ENCODE data around the gene GFOD1. TPM values are rescaled to one million over a fixed set of nuclear protein-coding genes. Genes with fewer than 3 reads are reported as not detected.

The GFOD1 gene
- polyA plus RNA-seq, 1 donor from 2014 or later, result 7.0 TPM

DNA sequence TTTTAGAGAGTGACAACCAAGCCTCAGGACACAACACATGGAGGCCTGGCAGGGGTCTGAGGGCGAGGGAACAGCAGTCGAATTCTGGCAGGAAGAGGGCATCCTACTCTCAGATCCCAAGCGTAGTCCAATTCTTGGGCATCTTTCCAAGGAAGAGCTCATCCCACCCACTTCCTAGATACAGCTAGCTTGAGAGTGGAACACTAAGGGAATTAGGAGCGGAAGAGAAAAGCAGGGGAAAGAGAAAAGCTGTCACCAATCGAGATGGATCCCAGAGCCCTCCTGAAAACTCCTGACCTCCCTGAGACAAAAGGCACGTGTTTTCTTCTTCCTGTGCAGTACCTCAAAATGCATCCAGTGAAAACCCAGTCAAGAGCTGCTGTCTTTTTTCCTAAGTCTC lies 67.1 kb downstream of the GFOD1 start:
- H3K27ac ChIP-seq (ENCODE audit: low read length), result no peak overlapping the region
- no peaks in the 10 kb centered on the region for H3K36me3 ChIP-seq (ENCODE audit: insufficient read depth, low read length)
- H3K4me3 ChIP-seq (ENCODE audit: low read length), result no peak overlapping the region
- no peaks in the 10 kb centered on the region for H3K27me3 ChIP-seq (ENCODE audit: insufficient read depth, low read depth, low read length)
- H3K9me2 ChIP-seq (ENCODE audit: insufficient read depth, low read length), result no peaks in the 10 kb centered on the region
- no peak overlapping the region for H3K4me2 ChIP-seq (ENCODE audit: low read length)
- no peak overlapping the region for H2AFZ ChIP-seq (ENCODE audit: low read depth, low read length)
- no peaks in the 10 kb centered on the region for H3K9me3 ChIP-seq (ENCODE audit: low read length)
- H3K9ac ChIP-seq (ENCODE audit: low read length), result no peak overlapping the region
- H3F3A ChIP-seq (ENCODE audit: insufficient read depth, low read length, poor library complexity, severe bottlenecking), result no peaks in the 10 kb centered on the region
- no peaks in the 10 kb centered on the region for H3K79me2 ChIP-seq (replicated peaks; ENCODE audit: insufficient read depth, low read length)
- TF ChIP-seq, protein P1, sequence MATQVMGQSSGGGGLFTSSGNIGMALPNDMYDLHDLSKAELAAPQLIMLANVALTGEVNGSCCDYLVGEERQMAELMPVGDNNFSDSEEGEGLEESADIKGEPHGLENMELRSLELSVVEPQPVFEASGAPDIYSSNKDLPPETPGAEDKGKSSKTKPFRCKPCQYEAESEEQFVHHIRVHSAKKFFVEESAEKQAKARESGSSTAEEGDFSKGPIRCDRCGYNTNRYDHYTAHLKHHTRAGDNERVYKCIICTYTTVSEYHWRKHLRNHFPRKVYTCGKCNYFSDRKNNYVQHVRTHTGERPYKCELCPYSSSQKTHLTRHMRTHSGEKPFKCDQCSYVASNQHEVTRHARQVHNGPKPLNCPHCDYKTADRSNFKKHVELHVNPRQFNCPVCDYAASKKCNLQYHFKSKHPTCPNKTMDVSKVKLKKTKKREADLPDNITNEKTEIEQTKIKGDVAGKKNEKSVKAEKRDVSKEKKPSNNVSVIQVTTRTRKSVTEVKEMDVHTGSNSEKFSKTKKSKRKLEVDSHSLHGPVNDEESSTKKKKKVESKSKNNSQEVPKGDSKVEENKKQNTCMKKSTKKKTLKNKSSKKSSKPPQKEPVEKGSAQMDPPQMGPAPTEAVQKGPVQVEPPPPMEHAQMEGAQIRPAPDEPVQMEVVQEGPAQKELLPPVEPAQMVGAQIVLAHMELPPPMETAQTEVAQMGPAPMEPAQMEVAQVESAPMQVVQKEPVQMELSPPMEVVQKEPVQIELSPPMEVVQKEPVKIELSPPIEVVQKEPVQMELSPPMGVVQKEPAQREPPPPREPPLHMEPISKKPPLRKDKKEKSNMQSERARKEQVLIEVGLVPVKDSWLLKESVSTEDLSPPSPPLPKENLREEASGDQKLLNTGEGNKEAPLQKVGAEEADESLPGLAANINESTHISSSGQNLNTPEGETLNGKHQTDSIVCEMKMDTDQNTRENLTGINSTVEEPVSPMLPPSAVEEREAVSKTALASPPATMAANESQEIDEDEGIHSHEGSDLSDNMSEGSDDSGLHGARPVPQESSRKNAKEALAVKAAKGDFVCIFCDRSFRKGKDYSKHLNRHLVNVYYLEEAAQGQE (IDR thresholded peaks at IDR 0.05; ENCODE audit: borderline replicate concordance), result no peak
- no peak for TF ChIP-seq SMC3 (conservative IDR thresholded peaks at IDR 0.05; ENCODE audit: poor library complexity)
- H4K20me1 ChIP-seq (ENCODE audit: insufficient read depth), result no peaks in the 10 kb centered on the region

DNA sequence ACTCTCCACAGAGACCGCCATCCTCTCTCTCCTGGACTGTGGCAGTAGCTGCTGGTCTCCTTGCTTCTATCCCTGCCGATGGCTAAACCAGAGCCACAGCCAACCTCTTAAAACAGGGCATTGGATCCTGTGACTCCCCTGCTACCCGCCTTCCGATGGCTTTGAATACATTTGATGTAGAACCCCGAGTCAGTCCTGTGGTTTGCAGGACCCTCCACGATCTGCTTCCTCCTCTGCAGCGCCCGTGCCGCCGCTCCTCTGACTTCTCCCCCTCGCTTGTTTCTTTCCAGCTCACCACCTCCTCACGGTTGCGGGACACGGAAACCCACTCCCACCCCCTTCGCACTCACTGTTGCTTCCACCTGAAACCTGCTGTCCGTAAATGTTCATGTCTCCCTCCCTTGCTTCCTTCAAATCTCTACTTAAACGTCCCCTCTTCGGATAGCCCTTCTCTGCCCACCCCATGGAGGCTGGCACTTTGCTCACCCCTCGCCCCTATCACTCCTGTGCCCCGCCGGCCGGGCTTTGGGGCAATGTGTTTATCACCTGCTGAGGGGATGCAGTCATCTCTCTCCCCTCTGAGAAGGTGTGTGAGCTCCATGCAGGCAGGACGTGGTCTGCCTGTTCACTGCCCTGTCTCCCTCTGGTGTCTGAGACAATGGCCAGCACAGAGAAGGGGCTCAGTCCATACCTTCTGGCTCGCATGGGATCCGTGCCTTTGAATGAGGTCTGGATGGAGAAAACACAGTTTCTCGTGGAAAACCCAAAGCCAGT lies 67.8 kb downstream of the GFOD1 start:
- no peaks in the 10 kb centered on the region for H3K9me3 ChIP-seq (ENCODE audit: low read length)
- no peak overlapping the region for H3K9ac ChIP-seq (ENCODE audit: low read length)
- H2AFZ ChIP-seq (ENCODE audit: low read depth, low read length), result no peak overlapping the region
- no peak overlapping the region for H3K4me3 ChIP-seq (ENCODE audit: low read length)
- no peak overlapping the region for H3K27ac ChIP-seq (ENCODE audit: low read length)
- no peaks in the 10 kb centered on the region for H3K36me3 ChIP-seq (ENCODE audit: insufficient read depth, low read length)
- TF ChIP-seq POLR2AphosphoS5 (IDR thresholded peaks at IDR 0.05), result no peak
- no peak for TF ChIP-seq EZH2 (IDR thresholded peaks at IDR 0.05; ENCODE audit: borderline replicate concordance, insufficient read depth, low read length, poor library complexity, severe bottlenecking)
- no peak for TF ChIP-seq RAD21 (conservative IDR thresholded peaks at IDR 0.05)
- no peak for TF ChIP-seq SMC3 (conservative IDR thresholded peaks at IDR 0.05; ENCODE audit: poor library complexity)
- no peak for TF ChIP-seq EP300 (conservative IDR thresholded peaks at IDR 0.05; ENCODE audit: poor library complexity, severe bottlenecking)
- TF ChIP-seq MXI1 (conservative IDR thresholded peaks at IDR 0.05; ENCODE audit: poor library complexity, severe bottlenecking), result no peak
- no peaks in the 10 kb centered on the region for H3K9me2 ChIP-seq (ENCODE audit: insufficient read depth, low read length)
- no peaks in the 10 kb centered on the region for H3K27me3 ChIP-seq (ENCODE audit: insufficient read depth, low read depth, low read length)
- no peaks in the 10 kb centered on the region for H4K20me1 ChIP-seq (ENCODE audit: insufficient read depth)
- no peaks in the 10 kb centered on the region for H3F3A ChIP-seq (ENCODE audit: insufficient read depth, low read length, poor library complexity, severe bottlenecking)
- no peak overlapping the region for H3K4me2 ChIP-seq (ENCODE audit: low read length)
- H3K79me2 ChIP-seq (replicated peaks; ENCODE audit: insufficient read depth, low read length), result no peaks in the 10 kb centered on the region

DNA sequence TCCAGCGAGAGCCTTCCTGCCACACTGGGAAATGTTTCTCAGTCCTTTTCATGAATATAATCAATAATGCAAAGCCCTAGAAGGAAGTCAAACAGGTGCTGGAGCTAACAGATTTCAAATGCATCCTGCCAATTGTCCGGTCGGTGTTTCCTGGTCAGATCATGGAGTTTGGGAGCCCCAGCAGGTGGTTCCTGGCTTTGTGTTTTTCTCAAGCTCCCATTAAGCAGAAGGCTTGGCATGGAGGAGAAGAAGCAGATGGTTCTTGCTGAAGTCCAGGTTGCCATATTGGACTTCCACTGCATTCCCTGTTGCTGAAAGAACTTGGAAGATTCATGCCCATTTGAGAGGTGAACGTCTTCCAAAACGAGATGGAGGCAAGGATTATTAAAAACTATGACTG lies 68.6 kb downstream of the GFOD1 start:
- no peak overlapping the region for H3K4me3 ChIP-seq (ENCODE audit: low read length)
- no peaks in the 10 kb centered on the region for H3K27me3 ChIP-seq (ENCODE audit: insufficient read depth, low read depth, low read length)
- no peaks in the 10 kb centered on the region for H3K36me3 ChIP-seq (ENCODE audit: insufficient read depth, low read length)
- H3F3A ChIP-seq (ENCODE audit: insufficient read depth, low read length, poor library complexity, severe bottlenecking), result no peaks in the 10 kb centered on the region
- no peaks in the 10 kb centered on the region for H4K20me1 ChIP-seq (ENCODE audit: insufficient read depth)
- no peak overlapping the region for H3K9ac ChIP-seq (ENCODE audit: low read length)
- no peaks in the 10 kb centered on the region for H3K9me3 ChIP-seq (ENCODE audit: low read length)
- TF ChIP-seq POLR2AphosphoS5 (IDR thresholded peaks at IDR 0.05) (no peak), SMC3 (conservative IDR thresholded peaks at IDR 0.05; ENCODE audit: poor library complexity) (no peak), MXI1 (conservative IDR thresholded peaks at IDR 0.05; ENCODE audit: poor library complexity, severe bottlenecking) (no peak), EZH2 (IDR thresholded peaks at IDR 0.05; ENCODE audit: borderline replicate concordance, insufficient read depth, low read length, poor library complexity, severe bottlenecking) (no peak), RAD21 (conservative IDR thresholded peaks at IDR 0.05) (no peak), EP300 (conservative IDR thresholded peaks at IDR 0.05; ENCODE audit: poor library complexity, severe bottlenecking) (no peak), TAF1 (IDR thresholded peaks at IDR 0.05; ENCODE audit: low read depth) (no peak)
- TF ChIP-seq, protein P1 (IDR thresholded peaks at IDR 0.05; ENCODE audit: borderline replicate concordance), result no peak
- TF ChIP-seq, protein P2, sequence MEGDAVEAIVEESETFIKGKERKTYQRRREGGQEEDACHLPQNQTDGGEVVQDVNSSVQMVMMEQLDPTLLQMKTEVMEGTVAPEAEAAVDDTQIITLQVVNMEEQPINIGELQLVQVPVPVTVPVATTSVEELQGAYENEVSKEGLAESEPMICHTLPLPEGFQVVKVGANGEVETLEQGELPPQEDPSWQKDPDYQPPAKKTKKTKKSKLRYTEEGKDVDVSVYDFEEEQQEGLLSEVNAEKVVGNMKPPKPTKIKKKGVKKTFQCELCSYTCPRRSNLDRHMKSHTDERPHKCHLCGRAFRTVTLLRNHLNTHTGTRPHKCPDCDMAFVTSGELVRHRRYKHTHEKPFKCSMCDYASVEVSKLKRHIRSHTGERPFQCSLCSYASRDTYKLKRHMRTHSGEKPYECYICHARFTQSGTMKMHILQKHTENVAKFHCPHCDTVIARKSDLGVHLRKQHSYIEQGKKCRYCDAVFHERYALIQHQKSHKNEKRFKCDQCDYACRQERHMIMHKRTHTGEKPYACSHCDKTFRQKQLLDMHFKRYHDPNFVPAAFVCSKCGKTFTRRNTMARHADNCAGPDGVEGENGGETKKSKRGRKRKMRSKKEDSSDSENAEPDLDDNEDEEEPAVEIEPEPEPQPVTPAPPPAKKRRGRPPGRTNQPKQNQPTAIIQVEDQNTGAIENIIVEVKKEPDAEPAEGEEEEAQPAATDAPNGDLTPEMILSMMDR (IDR thresholded peaks at IDR 0.05; ENCODE audit: poor library complexity, severe bottlenecking), result no peak
- no peak overlapping the region for H2AFZ ChIP-seq (ENCODE audit: low read depth, low read length)
- no peaks in the 10 kb centered on the region for H3K79me2 ChIP-seq (replicated peaks; ENCODE audit: insufficient read depth, low read length)
- H3K4me2 ChIP-seq (ENCODE audit: low read length), result no peak overlapping the region
- no peak overlapping the region for H3K27ac ChIP-seq (ENCODE audit: low read length)
- no peaks in the 10 kb centered on the region for H3K9me2 ChIP-seq (ENCODE audit: insufficient read depth, low read length)
